Measurements from ENCODE around the gene USP3. TPM values are rescaled to one million over a fixed set of nuclear protein-coding genes. Genes with fewer than 3 reads are reported as not detected.
A peak's percentile ranks its signal among the peaks of the same experiment; 100 is the strongest.

Gene USP3
- total RNA-seq, 1 experiment from 2014 or later = 54.2 TPM

DNA sequence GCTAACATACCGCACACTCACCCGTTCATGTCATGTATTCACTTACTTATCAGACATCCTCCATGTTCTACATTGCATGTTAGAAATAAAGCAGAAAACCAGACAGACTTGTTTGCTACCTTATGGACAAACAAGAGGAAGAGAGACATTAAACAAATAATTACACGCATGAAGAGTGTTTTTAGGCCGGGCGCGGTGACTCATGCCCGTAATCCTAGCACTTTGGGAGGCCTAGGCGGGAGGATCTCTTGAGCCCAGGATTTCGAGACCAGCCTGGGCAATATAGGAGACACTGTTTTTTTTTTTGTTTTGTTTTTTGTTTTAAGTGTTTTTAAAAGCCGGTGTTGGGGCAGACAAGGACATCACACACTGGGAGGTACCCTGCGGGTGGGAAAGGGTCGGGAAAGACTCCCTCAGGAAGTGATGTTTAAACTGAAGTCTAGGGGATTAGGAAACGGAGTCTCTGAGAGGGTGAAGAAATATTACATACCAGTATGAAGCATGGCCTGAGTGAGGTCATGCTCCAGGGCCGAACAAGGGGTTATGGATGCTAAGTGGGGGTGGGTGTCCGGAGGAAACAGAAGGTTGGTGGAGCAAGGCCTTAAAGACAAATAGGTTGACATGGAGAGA, 2.1 kb upstream of the USP3 start:
- TF ChIP-seq, protein P1, sequence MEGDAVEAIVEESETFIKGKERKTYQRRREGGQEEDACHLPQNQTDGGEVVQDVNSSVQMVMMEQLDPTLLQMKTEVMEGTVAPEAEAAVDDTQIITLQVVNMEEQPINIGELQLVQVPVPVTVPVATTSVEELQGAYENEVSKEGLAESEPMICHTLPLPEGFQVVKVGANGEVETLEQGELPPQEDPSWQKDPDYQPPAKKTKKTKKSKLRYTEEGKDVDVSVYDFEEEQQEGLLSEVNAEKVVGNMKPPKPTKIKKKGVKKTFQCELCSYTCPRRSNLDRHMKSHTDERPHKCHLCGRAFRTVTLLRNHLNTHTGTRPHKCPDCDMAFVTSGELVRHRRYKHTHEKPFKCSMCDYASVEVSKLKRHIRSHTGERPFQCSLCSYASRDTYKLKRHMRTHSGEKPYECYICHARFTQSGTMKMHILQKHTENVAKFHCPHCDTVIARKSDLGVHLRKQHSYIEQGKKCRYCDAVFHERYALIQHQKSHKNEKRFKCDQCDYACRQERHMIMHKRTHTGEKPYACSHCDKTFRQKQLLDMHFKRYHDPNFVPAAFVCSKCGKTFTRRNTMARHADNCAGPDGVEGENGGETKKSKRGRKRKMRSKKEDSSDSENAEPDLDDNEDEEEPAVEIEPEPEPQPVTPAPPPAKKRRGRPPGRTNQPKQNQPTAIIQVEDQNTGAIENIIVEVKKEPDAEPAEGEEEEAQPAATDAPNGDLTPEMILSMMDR (IDR thresholded peaks at IDR 0.05; ENCODE audit: insufficient read depth in 1 of 2, low read depth in 1 of 2, low read length in 1 of 2, severe bottlenecking in 1 of 2, unreplicated experiment in 1 of 2) = no peak
- no peaks in the 10 kb centered on the region for H3K27me3 ChIP-seq (replicated peaks; ENCODE audit: control insufficient read depth, insufficient read depth, low read length)
- H3K9me3 ChIP-seq = no peaks in the 10 kb centered on the region
- DNase-seq = peak in 1 of 2 experiments; percentile 30
- ChIA-PET CTCF (interaction anchor here (0.8 to 3.8 kb wide), 3 partner anchors 8 to 35 kb away, joined by 3 to 17 read pairs (median 6); no protein-coding TSS in a partner anchor), POLR2A (interaction anchor here (0.7 to 1.1 kb wide), 2 partner anchors 43 to 99 kb away, joined by 3 to 7 read pairs; no protein-coding TSS in a partner anchor)
- BruUV-seq (replicated peaks) = no TSS peak
- H3K4me3 ChIP-seq (ENCODE audit: low read depth, low read length) = no peak overlapping the region
- H3K36me3 ChIP-seq (ENCODE audit: control insufficient read depth, insufficient read depth, low read length) = no peaks in the 10 kb centered on the region
- peak overlapping the region; percentile 78 for H3K4me3 Mint-ChIP-seq (ENCODE audit: unreplicated experiment)
- no peaks in the 10 kb centered on the region for H3K27me3 Mint-ChIP-seq (ENCODE audit: insufficient read depth, unreplicated experiment)
- intact Hi-C loops (cut with micrococcal nuclease; ENCODE audit: unreplicated experiment) = loop anchor here (5.0 kb wide), 1 partner anchor 590 kb away; the partner anchor contains the start of gene CIAO2A
- peaks cover 17% of the 10 kb centered on the region for H3K36me3 Mint-ChIP-seq (ENCODE audit: insufficient read depth, unreplicated experiment)
- peaks cover 28% of the 10 kb centered on the region for H3K4me1 Mint-ChIP-seq (ENCODE audit: low read depth, unreplicated experiment)
- H3K4me1 ChIP-seq = peaks cover 22% of the 10 kb centered on the region
- H3K27ac Mint-ChIP-seq (ENCODE audit: unreplicated experiment) = peak overlapping the region; percentile 94
- H3K9me3 Mint-ChIP-seq (ENCODE audit: unreplicated experiment) = no peaks in the 10 kb centered on the region

DNA sequence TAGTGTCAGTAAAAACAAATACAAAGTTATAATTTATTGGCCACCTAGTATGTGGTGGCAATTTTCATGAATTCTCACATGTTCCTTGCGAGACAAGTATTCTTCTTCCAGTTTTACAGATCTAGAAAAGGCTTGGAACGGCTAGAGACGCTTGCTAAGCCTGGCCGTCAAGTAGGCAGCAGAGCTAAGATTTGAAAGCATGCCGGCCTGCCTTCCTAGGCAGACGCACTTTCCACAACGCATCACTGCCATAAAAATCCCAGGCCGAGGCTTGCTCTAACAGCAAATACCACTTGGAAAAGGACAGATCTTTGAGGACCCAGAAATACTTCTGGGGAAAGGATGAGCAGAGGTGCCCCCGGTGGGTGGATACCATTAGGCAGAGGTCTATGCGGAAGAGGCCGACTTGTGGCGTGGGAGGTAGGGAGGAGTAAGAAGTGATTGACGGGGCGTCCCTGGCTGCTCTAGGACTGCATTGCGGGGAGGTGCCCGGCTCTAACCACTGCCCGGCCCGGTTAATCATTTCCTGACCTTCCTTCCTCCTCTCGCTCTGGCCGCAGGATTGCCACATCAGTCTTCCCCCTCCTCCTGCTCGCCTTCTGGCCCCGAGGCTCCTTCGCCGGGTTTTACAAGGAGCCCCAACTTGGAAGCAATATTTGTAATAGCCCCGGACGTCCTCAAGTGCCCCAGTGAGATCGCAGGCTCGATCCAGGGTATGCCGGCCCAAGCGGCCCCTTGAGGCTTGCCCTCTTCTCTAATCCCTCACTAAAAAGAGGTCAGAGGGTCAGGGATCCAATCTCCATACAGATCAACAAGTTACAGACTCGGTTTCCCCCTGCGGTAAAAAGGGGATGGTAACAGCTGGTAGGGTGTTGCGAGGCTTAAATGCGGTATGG, 1.3 kb upstream of the USP3 start:
- no peaks in the 10 kb centered on the region for H3K9me3 ChIP-seq
- no peaks in the 10 kb centered on the region for H3K9me3 Mint-ChIP-seq (ENCODE audit: unreplicated experiment)
- peak overlapping the region; percentile 78 for H3K4me3 Mint-ChIP-seq (ENCODE audit: unreplicated experiment)
- H3K36me3 ChIP-seq (ENCODE audit: control insufficient read depth, insufficient read depth, low read length) = no peaks in the 10 kb centered on the region
- intact Hi-C loops (cut with micrococcal nuclease; ENCODE audit: unreplicated experiment) = loop anchor here (1.0 to 5.0 kb wide), 4 partner anchors 16 to 589 kb away; partner anchors contain the start of gene CIAO2A
- H3K27me3 Mint-ChIP-seq (ENCODE audit: insufficient read depth, unreplicated experiment) = no peaks in the 10 kb centered on the region
- peaks cover 15% of the 10 kb centered on the region for H3K4me1 ChIP-seq
- POLR2A ChIA-PET = interaction anchor here (0.9 to 1.3 kb wide), 4 partner anchors 10 to 43 kb away, joined by 4 to 12 read pairs (median 6); no protein-coding TSS in a partner anchor
- CTCF ChIA-PET = interaction anchor here (1.0 to 3.8 kb wide), 2 partner anchors 16 to 36 kb away, joined by 6 to 17 read pairs; no protein-coding TSS in a partner anchor
- H3K36me3 Mint-ChIP-seq (ENCODE audit: insufficient read depth, unreplicated experiment) = peaks cover 17% of the 10 kb centered on the region
- peak overlapping the region; percentile 65 for H3K4me3 ChIP-seq (ENCODE audit: low read depth, low read length)
- TF ChIP-seq, protein P1 (IDR thresholded peaks at IDR 0.05; ENCODE audit: insufficient read depth in 1 of 2, low read depth in 1 of 2, low read length in 1 of 2, severe bottlenecking in 1 of 2, unreplicated experiment in 1 of 2) = no peak
- no peaks in the 10 kb centered on the region for H3K27me3 ChIP-seq (replicated peaks; ENCODE audit: control insufficient read depth, insufficient read depth, low read length)
- H3K27ac Mint-ChIP-seq (ENCODE audit: unreplicated experiment) = peak overlapping the region; percentile 94
- H3K4me1 Mint-ChIP-seq (ENCODE audit: low read depth, unreplicated experiment) = peaks cover 28% of the 10 kb centered on the region
- peak; percentile 95 to 97 for DNase-seq
- no TSS peak for BruUV-seq (replicated peaks)

DNA sequence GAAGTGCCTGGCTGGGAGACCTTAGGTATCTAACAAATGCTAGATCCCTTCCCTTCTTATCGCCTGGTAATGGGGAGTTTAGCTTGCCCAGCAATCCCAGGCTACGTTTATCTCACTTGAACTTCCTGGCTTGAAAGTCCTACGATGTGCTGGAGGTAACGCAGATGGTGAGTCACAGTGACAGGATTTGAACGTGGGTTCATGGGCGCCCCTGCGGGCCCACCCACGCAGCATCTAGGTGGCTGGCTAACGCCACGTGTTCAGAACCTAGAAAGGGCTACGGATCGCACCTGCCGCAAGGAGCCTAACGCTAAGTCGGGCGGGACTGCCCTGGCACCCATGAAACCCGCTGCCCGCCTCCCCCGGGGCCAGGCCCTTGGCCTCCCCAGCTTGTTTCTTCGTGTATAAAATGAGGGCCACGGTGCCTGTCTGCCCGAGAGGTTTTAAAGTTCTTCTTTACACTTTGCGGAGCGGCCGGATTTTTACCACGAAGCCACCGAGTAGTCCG, 600 bp upstream of the USP3 start:
- no peaks in the 10 kb centered on the region for H3K9me3 Mint-ChIP-seq (ENCODE audit: unreplicated experiment)
- intact Hi-C loops (cut with micrococcal nuclease; ENCODE audit: unreplicated experiment) = loop anchor here (1.0 to 5.0 kb wide), 4 partner anchors 16 to 589 kb away; partner anchors contain the start of gene CIAO2A
- peaks cover 18% of the 10 kb centered on the region for H3K4me1 ChIP-seq
- H3K27me3 Mint-ChIP-seq (ENCODE audit: insufficient read depth, unreplicated experiment) = no peaks in the 10 kb centered on the region
- TF ChIP-seq, protein P1 (IDR thresholded peaks at IDR 0.05; ENCODE audit: insufficient read depth in 1 of 2, low read depth in 1 of 2, low read length in 1 of 2, severe bottlenecking in 1 of 2, unreplicated experiment in 1 of 2) = no peak
- H3K4me3 ChIP-seq (ENCODE audit: low read depth, low read length) = peak overlapping the region; percentile 65
- TSS peak; percentile 89 for BruUV-seq (replicated peaks)
- no peaks in the 10 kb centered on the region for H3K9me3 ChIP-seq
- H3K4me3 Mint-ChIP-seq (ENCODE audit: unreplicated experiment) = peak overlapping the region; percentile 78
- ChIA-PET CTCF (interaction anchor here (0.6 to 3.8 kb wide), 5 partner anchors 16 to 676 kb away, joined by 3 to 17 read pairs (median 4); no protein-coding TSS in a partner anchor), POLR2A (interaction anchor here (0.6 to 1.8 kb wide), 13 partner anchors 9 to 504 kb away, joined by 3 to 12 read pairs (median 4); no protein-coding TSS in a partner anchor)
- H3K4me1 Mint-ChIP-seq (ENCODE audit: low read depth, unreplicated experiment) = peaks cover 28% of the 10 kb centered on the region
- H3K36me3 Mint-ChIP-seq (ENCODE audit: insufficient read depth, unreplicated experiment) = peaks cover 17% of the 10 kb centered on the region
- H3K36me3 ChIP-seq (ENCODE audit: control insufficient read depth, insufficient read depth, low read length) = no peaks in the 10 kb centered on the region
- peak overlapping the region; percentile 94 for H3K27ac Mint-ChIP-seq (ENCODE audit: unreplicated experiment)
- peak; percentile 54 to 71 for DNase-seq
- H3K27me3 ChIP-seq (replicated peaks; ENCODE audit: control insufficient read depth, insufficient read depth, low read length) = no peaks in the 10 kb centered on the region

Measured in Caco-2 (cell line).